ENCODE measurements around the gene FSD2.
"Not testable (repeated sequence)": the region's sequence is repeated elsewhere in the genome, so short reads cannot be mapped to it uniquely, and the experiment has no call there.

FSD2 gene

DNA sequence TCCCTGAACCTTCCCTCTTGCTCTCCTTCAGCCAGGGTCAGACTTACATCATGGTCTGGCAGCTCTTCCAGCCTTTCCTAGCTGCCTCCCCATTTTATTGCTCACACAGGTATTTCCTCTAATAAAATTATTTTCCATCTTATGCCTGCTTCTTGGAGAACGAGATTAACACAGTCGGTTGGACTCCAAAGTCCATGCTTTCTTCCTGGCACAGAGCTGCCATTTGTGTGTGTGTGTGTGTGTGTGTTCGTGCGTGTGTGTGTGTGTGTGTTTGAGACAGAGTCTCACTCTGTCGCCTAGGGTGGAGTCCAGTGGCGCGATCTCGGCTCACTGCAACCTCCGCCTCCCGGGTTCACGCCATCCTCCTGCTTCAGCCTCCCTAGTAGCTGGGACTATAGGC is 15.5 kb downstream of the FSD2 start:
- no peak for DNase-seq

DNA sequence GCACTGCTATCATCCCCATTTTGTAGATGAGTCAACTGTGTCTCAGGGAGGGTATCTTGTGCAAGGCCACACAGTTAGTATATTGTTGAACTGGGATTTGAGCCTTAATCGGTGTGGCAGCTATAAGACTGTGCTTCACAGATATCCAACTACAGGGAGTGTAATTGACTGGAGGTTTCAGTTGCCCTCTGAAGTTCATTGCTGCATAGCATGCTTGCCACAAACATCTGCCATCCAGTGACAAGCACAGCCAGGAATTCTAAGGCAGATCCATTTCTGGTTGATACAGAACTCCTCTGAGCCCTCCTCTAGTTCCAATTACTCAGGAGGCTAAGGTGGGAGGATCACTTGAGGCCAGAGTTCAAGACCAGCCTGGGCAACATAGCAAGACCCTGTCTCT is 16.4 kb downstream of the FSD2 start:
- no peak for DNase-seq

DNA sequence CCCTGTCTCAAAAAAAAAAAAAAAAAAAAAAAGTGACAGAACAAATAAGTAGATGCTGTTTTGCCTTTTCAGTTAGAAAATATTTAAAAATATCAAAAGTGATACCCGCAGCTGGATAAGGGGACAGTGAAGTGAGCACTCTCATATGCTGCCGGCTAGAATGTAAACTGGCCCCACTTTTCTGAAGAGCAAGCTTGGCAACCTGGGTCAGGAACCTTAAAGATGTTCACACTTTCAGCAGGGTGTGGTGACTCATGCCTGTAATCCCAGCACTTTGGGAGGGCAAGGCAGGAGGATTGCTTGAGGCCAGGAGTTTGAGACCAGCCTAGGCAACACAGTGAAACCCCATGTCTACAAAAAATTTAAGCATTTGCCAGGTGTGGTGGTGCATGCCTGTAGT is 17.4 kb downstream of the FSD2 start:
- DNase-seq = no peak

DNA sequence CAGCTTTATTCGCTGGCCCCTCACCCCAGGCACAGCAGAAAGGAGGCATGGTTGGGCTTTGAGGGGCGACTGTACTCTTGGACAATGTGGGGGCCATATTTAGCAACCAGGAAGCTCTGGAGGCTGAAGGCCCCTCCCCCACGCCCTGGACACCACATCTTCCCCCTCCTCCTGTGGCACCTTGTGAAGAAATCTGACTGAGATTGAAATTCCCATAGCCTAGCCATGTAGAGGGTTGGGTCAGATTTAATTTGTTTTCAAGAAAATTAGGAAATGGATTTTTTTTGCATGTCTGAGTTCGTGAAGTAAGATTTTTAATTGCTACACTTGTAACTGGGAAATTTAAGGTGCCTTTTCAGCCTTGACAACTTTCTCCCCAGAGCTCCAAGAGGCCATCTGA is 24.5 kb downstream of the FSD2 start:
- DNase-seq = no peak

DNA sequence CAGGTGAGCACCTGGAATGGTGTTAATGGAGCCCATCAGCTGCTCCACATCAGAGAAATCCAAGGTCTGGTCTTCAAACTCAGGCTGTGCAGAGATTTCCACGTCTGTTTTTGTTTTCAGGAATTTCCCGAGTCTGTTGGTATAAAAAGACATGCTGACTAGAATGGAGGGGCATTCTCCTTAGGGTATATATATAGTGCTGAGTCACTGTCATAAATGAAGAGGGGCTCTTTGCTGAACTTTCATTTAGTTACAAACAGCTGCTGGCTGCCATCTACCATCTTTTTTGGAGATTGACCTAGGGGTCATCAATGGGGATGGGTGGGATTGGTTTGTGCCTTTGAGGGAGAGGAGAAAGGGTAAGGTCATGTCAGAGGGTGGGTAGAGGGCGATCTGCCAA is 27.1 kb downstream of the FSD2 start:
- no peak for DNase-seq

DNA sequence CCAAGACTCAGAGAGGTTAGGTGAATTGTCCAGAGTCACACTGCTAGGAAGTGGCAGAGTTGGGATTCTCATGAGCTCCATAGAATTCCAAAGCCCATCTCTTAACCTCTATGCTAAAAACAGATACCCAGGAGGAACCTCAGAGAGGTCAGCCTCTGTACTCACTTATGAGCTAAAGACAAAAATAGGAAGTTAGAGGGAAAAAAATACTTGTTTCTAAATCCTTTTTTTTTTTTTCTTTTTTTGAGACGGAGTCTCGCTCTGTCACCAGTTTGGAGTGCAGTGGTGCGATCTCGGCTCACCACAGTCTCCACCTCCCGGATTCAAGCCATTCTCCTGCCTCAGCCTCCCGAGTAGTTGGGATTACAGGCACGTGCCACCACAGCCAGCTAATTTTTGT is 31.4 kb downstream of the FSD2 start:
- DNase-seq = no peak

DNA sequence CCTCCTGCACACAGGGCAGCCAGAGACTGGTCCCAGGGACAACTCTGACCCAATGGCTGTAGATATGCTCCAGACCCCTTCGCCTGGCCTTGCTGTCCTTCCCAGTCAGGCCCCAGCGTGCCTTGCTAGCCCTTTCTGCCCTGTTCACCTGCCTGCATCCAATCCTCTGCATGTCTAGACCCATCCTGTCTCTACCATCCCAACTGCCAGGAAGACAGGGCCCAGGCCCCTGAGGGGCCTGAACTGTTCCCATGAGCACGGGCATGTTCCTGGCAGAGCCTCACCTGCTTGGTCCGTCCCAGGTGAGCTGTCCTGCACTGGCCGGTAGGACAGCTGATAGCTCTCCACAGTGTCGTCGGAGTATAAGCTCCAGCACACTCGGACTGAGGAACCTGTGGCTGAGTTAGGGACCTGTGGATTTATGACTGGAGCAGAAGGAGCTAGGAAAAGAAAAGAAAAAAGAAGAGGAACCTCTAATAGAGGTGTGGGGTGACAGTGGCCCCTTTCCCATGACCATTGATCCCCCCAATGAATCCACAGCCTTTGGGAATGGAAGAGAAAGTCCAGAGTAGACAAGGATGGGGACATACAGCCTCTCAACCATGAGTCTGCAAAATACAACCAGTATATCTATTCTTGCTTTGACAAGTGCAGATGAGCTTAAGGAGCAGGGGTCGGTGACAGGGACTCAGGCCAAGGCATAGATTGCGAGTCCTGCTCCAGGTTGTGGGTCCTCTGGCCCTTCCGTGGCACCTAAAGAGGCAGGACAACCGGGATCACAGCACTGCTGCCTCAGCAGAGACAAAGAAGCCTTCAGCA is 33.9 kb downstream of the FSD2 start:
- no peak for DNase-seq

DNA sequence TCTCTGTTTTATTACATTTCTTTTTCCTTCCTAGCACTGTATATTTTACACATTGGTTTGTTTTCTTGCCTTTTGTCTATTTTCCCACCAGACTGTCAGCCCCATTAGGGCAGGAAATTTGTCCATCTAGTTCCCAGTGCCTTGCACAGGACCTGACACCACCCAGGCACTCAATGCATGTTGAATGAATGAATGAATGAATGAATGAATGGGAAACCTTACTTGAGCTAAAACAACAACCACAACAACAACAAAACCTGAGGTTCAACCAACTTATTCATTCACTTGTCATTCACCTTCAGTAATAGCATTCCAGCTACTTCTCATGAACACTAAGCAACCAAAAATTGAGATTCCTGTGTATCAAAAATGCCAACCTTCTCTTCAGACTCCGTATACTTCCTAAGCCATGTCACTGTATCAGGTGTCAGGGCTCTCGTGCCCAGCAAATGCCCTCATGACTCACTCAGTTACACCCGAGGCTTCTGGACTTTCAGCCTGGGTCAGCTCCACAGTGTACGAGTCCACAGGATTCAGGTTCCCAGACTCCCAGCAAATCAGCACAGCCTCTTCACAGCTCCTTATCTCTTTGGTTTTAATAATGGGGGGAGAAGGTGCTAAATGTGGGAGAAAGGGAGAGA is 37.3 kb downstream of the FSD2 start:
- DNase-seq = no peak

DNA sequence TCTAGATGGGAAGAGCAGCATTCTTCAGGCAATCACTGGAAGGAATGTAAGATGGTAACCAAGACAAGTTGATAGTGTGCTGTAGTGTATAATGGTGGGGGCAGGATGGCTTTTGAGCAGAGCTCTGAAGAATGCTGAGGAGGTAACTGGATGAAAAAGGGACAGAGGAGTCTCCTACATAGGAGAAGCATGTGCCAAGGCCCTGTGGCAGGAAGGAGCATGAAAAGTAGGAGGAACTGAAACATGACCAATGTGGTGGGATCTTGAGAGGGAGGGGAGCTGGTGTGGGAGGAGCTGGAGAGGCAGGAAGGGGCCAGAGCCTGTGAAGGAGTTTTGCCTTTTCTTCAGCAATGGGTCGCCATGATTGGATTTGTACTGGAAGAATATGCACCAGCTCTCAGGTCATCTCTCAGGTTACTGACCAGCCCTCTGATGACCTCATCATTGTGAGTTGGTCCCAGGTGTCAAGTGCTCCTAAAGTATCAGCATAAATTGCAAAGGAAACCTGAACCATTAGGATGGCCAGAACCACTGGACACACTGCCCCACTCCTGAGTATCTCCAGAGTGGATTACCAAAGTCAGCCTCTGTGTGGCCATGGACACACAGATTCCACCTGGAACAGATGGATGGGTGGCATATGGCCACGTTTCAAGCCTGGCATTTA is 38.6 kb downstream of the FSD2 start:
- no peak for DNase-seq

DNA sequence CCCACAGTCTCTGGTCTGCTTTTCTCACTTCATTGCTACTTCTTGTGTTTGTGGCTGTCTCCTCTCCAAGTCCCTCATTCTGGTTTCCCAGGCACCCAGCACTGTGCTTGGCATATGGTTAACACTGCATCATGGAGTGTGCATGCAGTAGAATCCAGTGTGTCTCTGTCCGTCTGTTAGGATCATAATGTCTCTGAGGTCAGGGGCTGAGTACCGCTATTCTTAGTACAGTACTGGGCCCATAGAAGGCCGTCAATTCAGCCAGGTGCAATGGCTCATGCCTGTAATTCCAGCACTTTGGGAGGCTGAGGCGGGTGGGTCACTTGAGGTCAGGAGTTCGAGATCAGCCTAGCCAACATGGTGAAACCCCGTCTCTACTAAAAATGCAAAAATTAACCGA is 39.7 kb downstream of the FSD2 start:
- DNase-seq = not testable (repeated sequence)

DNA sequence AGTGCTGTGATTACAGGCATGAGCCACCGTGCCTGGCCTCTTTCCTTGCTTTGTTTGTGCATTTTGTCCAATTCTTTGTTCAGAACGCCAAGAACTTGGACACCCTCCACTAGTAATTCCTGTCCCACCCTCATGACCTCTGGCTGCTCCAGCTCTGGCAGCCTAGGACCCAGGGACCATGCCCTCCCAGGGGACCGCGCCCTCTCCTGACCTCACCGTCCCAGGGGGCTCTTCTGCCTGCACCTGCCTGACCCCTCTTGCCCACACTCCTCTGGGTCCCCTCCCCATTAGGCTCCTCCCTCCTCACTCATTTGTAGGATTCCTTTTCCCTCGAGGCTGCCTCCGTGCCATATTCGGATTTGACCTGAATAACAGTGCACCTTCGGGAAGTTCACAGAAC is 41.1 kb downstream of the FSD2 start:
- DNase-seq = no peak

DNA sequence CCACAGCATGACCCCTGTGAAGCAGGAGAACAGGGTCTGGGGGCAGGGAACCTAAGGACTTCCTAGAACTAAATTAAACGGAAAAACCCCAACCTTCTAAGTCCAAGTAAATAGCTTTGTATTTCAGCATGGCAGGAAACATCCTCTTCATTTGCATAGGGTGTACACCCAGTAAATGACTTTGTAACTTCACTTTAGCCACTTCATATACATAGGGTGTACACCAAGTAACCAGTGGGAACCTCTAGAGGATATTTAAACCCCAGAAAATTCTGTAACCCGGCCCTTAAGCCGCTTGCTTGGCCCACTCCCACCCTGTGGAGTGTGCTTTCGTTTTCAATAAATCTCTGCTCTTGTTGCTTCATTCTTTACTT is 41.8 kb downstream of the FSD2 start:
- DNase-seq = no peak

DNA sequence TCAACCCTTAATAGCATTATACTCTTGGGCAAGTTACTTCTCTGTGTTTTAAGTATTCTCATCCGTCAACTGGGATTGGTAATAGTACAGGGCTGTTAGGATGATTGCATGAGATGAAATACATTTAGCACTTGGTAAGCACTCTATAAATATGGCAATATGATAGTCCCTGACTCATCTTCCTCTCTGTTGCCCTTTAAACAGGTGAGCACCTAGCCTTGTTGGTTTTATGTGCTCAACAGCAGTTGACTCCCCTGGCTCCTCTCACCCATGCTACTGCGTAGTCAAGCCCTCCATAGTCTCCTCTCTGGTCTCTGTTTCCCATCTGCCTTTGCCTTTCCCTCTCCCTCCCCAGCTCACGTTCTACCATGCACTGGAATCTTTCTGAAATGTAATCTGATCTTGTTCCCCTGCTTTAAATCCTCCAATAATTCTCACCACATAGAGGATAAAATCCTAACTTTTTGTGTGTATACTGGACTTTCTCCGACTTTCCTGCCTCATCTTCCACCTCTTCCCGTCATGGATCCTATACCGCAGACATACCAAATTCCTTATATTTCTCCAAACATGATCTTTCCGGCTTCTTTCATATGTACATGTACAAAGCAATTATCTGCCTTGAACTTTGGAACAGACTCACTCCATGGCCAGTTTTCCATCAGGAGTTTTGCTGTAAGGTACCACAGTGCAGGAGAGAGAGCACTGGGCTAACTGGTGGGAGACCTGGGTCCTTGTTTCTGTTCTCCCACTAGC is 42.3 kb downstream of the FSD2 start:
- DNase-seq = no peak

DNA sequence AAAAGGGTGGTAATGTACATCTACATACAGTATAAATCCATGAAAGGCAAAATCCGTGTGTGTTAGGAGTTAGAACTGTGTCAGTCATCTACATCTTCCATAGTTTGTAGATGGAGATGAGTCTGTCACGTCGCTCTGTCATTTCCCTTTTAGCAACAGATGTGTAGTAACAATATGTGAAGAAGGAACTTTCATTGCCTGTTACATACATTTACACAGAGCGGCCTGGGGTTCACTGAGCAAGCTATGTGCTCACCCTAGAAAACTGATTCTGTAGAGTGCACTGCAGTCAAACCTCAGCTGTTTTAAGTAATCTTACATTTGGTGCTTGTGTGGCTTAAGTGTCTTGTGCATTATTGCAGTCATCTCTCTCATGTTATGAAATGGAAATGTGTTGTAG is 54.6 kb downstream of the FSD2 start:
- DNase-seq = no peak

DNA sequence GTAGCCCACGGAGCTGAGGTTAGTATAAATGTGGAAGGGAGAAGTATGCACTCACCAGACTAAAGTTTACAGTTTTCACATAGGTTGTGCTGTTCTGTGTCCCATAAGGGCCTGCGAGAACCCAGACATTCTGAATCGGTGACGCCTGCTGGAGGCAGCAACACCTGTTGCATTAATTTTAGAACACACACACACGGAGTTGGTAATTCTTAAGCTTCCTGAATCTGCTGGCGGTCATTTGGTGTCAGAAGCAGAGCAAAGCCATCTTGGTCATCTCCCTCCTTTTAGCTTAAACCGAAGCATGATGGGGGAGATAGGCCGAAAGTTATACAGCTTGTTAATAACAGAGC is 55.1 kb downstream of the FSD2 start:
- no peak for DNase-seq

DNA sequence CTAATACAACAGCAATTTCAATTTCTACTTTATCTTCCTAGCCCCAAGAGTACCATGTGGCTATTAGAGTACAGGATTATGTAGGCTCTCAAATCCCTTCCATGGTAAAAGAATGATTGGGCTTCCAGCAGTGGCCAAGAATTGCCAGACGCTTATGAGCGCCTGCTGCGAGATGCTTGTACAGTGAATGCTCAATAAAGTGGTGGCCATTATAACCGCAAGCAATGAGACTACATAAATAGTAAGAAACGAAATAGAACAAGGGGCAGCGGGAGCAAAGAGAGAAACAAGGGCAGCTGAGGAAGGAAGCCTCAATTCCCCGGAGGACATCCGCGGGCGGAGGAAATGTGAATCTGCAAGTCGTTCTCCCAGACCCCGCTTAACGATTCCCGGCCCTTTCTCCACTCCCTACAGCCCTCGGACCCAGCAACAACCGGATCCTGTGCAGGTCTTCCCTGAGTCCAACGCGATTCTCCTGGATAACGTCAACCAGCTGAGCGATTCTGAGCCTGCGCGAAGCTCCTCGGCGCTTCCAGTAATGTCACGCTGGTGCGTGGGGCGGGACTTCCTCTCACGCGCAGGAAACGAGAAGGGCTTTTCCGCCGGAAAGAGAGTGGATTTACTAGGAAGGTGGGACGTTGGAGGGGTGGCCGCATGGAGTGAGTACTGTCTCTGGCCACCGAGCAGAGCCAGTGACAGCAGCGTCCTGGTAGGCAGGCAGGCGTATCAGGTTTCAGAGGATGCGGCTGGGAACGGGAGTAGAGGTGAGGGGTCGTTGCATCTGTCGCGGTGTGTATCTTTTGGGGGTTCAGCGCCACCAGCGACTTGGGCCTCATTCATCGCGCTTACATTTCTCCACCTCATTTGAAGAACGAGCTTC is 55.7 kb downstream of the FSD2 start:
- DNase-seq = peak; percentile 66

DNA sequence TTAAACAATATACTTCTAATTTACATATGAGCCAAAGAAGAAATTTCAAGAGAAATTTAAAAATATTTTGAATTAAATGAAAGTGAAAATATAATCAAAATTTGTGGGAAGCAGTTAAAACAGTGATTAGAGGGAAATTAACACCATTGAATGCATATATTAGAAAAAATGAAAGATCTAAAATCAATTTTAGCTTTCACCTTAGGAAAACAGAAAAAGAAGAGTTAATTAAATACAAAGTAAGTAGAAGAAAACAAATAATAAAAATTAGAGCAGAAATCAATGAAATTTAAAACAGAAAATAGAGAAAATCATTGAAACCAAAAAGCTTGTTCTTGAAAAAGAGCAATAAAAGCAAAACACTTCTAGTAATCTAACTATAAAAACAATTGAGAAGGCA is 57.6 kb downstream of the FSD2 start:
- DNase-seq = no peak

DNA sequence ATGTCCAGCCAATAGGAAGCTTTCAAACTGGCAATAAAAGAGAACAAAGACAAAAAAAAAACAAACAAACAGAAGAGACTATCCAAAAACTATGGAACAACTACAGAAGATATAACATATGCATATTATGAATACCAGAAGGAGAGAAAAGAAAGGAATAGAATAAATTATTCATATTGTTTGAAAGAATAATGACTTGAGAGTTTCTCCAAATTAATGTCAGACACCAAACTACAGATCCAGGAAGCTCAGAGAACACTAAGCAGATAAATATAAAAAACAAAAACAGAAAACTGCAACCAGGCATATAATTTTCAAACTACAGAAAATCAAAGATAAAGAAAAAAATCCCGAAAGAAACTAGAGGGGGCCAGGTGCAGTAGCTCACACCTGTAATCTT is 62.1 kb downstream of the FSD2 start:
- DNase-seq = no peak

DNA sequence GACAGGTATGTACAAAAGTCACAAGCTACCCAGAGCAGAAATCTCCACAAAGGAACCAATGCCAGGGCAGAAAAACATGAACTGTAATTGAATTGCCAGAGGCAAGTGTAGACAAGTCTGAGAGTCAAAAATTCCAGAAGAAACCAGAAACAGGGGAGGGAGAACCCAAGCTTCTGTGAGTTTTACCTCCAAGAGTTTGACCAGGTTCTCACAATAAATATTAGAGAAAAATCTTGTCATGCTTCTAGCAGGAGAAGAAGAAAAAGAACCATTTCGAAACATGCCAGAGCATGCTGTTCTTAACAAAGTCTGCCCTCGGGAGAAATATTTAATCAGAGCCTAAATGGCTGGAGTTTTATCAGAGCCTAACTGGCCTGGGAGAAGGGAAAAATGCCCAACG is 63.7 kb downstream of the FSD2 start:
- no peak for DNase-seq

DNA sequence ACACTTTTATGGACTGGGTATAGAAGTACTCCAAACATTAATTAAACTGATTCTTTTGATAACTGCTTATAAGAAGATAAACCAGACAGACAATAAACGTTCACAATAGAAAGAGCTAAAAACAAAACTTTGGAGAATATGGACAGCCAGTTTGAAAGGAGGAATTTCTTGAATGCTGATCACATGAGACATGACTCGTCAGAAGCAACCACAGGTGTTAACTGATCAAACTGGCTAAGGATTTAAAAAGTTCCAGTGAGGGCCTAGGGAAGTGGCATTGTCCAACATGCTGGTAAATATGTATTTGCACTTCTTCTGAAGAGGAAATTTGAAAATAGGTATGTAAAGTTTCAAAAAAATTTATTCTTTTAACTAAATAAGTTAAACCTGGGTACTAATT is 66.8 kb downstream of the FSD2 start:
- no peak for DNase-seq

DNA sequence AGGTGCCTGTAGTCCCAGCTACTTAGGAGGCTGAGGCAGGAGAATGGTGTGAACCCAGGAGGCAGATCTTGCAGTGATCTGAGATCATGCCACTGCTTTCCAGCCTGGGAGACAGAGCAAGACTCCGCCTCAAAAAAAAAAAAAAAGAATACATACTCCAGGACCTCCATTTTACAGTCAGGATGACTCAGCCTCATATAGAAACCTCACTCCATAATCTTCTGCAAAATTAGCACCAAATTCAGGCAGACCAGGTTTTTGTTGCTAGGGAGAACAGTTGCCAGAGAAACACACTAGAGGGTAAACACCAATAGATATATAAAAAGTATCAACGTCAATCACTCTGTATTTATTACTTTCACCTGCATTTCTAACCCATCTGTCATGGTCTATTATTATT is 67.9 kb downstream of the FSD2 start:
- no peak for DNase-seq

DNA sequence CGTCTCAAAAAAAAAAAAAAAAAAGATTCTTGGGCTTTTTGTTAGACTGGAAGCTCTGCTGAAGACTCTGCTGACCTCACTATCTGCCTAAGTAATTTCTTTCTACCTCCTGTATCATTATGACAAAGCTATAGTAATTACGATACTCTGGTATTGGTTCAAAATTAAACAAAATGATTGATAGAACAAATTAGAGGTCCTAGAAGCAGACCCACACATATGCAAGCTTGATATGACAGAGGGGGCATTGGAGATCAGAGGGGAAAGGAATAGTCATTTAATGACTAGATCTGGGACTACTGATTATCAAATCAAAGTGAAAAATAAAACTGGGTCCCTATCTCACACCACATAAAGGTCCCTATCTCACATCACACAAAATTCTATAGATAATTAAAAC is 74.3 kb downstream of the FSD2 start:
- no peak for DNase-seq

DNA sequence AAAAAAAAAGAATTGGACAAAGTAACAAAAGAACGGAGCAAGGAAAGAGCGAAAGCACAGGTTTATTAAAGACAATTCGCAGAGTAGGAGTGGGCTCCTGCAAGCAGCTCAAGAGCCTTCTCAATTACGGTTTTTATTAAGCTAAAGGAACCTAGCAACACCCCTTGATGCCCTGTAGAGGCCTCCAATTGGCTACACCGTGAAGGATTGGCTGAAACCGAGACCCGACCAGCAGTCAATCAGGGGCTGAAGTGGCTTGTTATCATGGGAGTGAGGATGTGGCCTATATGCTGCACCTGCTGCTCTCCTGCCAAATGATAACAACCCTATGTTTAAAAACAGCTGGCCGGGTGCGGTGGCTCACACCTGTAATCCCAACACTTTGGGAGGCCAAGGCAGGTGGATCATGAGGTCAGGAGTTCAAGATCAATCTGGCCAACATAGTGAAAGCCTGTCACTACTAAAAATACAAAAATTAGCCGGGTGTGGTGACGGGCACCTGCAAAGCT is 75.8 kb downstream of the FSD2 start:
- DNase-seq = peak; percentile 79

All from NCI-H2107 (cell line).